Body of pancreas (tissue), 4 donors: ENCODE results near the gene TLR9. TPM values are rescaled to one million over a fixed set of nuclear protein-coding genes. Genes with fewer than 3 reads are reported as not detected.
A peak's percentile ranks its signal among the peaks of the same experiment; 100 is the strongest.

Experiments
- ATAC-seq: fragments of 150-250 bp; one replicate; pipeline ENCODE4 v1.9.1; 2016
- DNase-seq, 4 donors: peaks; one replicate each; pipeline ENCODE4 v3.0.0-alpha.2; 2019
- H3K27ac ChIP-seq, 4 donors: fragments of 200-600 bp; sonication (generic); 1 replicate in 3 of 4; 2 replicates in 1 of 4; pipeline versions ENCODE4 v1.5.1 to v1.6.1; 2016 to 2019; ENCODE audit warnings: mild to moderate bottlenecking in 1 of 4, mixed read lengths in 1 of 4, moderate library complexity in 1 of 4
- H3K27me3 ChIP-seq, 2 donors: fragments of 200-600 bp; sonication (generic); one replicate each; pipeline ENCODE4 v1.6.0; 2016; ENCODE audit warnings: mild to moderate bottlenecking in 1 of 2
- H3K36me3 ChIP-seq, 2 donors: fragments of 200-600 bp; sonication (generic); replicated peaks in 1 of 2; 2 replicates each; pipeline ENCODE4 v1.5.1; 2016; ENCODE audit warnings: low read depth in 2 of 2; ENCODE audit not compliant: insufficient read depth in 1 of 2
- H3K4me1 ChIP-seq: fragments of 200-600 bp; sonication (generic); one replicate; pipeline ENCODE4 v1.6.0; 2016
- H3K4me3 ChIP-seq, 2 donors: fragments of 200-600 bp; sonication (generic); 1 replicate in 1 of 2; 2 replicates in 1 of 2; pipeline ENCODE4 v1.5.1; 2016 to 2019
- H3K9me3 ChIP-seq, 3 donors: fragments of 200-600 bp; sonication (generic); 1 replicate in 2 of 3; 2 replicates in 1 of 3; pipeline ENCODE4 v1.5.1; 2016
- POLR2A ChIP-seq, 3 donors: fragments of 450-650 bp; IDR thresholded peaks; one replicate each; pipeline ENCODE4 v1.6.1; 2016; ENCODE audit warnings: antibody characterized with exemption in 3 of 3, mild to moderate bottlenecking in 2 of 3
- WGBS, 2 donors: methylation state at CpG; one replicate each; pipeline ENCODE4 v1.1.5; 2017; 5-methylcytosine and 5-hydroxymethylcytosine counted together
- intact Hi-C: fragments of 100-400 bp; cut with DNase I; formaldehyde crosslinking; loops from one replicate; pipeline ENCODE4 v1.15.1; 2023
- total RNA-seq, 2 donors: library from RNA; depleted of rRNA; stranded (reverse); fragments of >200 nt; gene quantifications; one replicate each; pipeline ENCODE4 v1.1.0, GENCODE V29; 2016
- TF ChIP-seq, protein P1 (sequence below), 7 experiments: fragments of 450-650 bp in 4 of 7; fragments of 200-600 bp in 3 of 7; sonication (generic) in 3 of 7; IDR thresholded peaks; one replicate each; pipeline ENCODE4 v1.5.1; 2016 to 2019; ENCODE audit warnings: antibody characterized with exemption in 7 of 7

Gene TLR9
- total RNA-seq, 2 donors from 2014 or later, result 0.26 TPM; not detected in 1

DNA sequence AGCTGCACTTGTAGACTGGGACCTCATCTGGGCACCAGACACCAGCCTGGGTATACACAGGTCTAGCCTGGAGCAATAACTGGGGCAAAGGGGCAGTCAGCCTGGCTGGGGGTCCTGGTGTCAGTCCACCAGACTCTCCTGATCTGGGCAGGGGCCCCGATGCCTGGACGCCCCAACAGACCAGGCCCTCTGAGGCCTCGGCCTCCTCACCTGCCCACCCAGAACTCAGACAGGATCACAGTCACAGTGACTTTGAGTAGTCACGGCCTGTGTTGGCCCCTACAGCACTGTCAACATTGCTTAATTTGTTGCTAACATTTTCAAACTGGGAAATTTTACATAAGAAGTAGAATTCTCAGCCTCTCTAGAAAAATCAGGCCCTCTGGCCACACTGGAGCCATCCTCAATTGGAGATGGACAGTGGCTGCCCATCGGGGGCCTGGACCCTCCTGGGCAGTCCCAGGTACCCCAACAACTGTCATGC, 7.7 kb upstream of the TLR9 start:
- intact Hi-C loops, result loop anchor here (5.0 kb wide), 1 partner anchor 114 kb away; no protein-coding TSS in a partner anchor

DNA sequence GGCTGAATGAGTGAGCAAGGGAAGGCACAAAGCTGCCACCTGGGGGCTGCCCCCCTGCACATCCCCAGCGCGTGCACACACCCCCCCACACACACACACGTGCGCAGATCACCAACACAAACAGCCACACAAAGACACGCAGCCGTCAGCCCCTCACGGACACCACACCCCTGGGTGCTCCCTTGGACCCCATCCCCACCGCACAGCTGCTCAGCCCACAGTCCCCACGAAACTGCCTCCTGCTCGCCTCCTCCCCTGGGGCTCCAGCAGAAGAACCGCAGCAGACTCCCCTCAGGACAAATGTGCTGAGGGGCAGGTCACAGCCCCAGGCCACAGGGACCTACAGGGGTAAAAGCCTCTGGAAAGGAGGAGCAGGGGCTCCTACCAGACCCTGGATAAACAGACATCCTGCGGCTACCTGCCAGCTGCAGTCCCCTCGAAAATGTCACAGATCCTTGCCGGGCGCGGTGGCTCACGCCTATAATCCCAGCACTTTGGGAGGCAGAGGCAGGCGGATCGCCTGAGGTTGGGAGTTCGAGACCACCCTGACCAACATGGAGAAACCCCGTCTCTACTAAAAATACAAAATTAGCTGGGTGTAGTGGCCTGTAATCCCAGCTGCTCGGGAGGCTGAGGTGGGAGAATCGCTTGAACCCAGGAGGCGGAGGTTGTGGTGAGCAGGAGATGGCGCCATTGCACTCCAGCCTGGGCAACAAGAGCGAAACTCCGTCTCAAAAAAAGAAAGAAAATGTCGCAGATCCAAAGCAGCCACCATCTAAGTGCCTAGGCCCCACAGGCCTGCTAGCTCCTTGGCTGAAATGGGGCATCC, 7.0 kb upstream of the TLR9 start:
- intact Hi-C loops, result loop anchor here (5.0 kb wide), 1 partner anchor 115 kb away; no protein-coding TSS in a partner anchor
- Histone ChIP-seq H3K4me1 (peaks cover 14% of the 10 kb centered on the region), H3K36me3 (peaks cover 0 to 7% of the 10 kb centered on the region in 2 donors), H3K27me3 (no peaks in the 10 kb centered on the region), H3K4me3 (no peak overlapping the region), H3K27ac (no peak overlapping the region), H3K9me3 (no peaks in the 10 kb centered on the region)
- WGBS, 2 donors, result 81 to 83% methylated on average over 12 to 28 of the region's 28 CpGs
- TF ChIP-seq, protein P1, sequence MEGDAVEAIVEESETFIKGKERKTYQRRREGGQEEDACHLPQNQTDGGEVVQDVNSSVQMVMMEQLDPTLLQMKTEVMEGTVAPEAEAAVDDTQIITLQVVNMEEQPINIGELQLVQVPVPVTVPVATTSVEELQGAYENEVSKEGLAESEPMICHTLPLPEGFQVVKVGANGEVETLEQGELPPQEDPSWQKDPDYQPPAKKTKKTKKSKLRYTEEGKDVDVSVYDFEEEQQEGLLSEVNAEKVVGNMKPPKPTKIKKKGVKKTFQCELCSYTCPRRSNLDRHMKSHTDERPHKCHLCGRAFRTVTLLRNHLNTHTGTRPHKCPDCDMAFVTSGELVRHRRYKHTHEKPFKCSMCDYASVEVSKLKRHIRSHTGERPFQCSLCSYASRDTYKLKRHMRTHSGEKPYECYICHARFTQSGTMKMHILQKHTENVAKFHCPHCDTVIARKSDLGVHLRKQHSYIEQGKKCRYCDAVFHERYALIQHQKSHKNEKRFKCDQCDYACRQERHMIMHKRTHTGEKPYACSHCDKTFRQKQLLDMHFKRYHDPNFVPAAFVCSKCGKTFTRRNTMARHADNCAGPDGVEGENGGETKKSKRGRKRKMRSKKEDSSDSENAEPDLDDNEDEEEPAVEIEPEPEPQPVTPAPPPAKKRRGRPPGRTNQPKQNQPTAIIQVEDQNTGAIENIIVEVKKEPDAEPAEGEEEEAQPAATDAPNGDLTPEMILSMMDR (IDR thresholded peaks at IDR 0.05), result peak in 1 of 7 experiments; percentile 6
- TF ChIP-seq POLR2A (IDR thresholded peaks at IDR 0.05), result no peak
- no peak for DNase-seq
- no peak for ATAC-seq

More for the DNA sequence above, 7.7 kb upstream of the TLR9 start:
- Histone ChIP-seq H3K4me3 (no peak overlapping the region), H3K27me3 (no peaks in the 10 kb centered on the region), H3K36me3 (peaks cover 0 to 7% of the 10 kb centered on the region in 2 donors), H3K4me1 (peaks cover 21% of the 10 kb centered on the region), H3K9me3 (no peaks in the 10 kb centered on the region), H3K27ac (no peak overlapping the region)
- DNase-seq (no peak), ATAC-seq (no peak)
- 60 to 76% methylated on average over 1 to 4 of the region's 5 CpGs for WGBS, 2 donors
- TF ChIP-seq, protein P1 (IDR thresholded peaks at IDR 0.05), result no peak
- no peak for TF ChIP-seq POLR2A (IDR thresholded peaks at IDR 0.05)

DNA sequence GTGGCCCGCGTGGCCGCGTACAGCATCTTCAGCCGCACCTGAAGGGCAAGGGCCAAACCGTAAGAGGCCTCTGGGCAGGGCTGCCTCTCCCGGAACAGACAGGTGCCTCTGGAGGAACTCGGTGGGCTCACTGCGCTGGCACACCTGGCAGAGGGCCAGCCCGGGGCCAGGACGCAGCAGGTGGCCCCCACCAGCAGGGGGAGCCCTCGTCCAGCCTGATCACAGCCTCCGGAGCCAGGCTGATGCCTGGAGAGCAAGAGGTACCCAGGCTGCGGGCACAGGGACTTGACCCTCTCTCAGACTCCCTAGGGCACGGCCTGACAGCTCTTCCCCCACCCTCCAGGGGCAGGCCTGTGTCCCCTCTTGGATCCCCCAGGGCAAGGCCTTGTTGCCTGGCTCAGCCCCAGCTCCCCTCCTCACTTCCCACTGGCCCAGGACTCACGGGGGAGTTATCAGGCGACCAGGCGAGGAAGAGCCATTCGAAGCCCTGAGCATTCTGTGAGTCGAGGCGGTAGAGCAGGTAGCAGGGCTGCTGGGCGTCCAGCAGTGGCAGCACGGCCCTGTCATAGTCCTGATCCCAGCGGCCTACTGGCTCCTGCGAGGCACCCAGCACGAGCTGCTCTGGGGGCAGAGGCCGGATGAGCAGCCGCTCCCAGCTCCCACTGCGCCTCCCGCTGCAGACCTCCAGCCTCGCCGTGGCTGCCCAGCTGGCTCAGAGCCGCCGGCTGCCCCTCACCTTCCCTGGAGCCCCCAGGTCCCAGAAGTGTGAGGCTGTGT, 6.2 kb upstream of the TLR9 start:
- no peak overlapping the region for H3K4me3 ChIP-seq
- H3K4me1 ChIP-seq, result peaks cover 6% of the 10 kb centered on the region
- H3K36me3 ChIP-seq, result peaks cover 0 to 7% of the 10 kb centered on the region in 2 donors
- no peak overlapping the region for H3K27ac ChIP-seq
- no peaks in the 10 kb centered on the region for H3K27me3 ChIP-seq
- TF ChIP-seq, protein P1 (IDR thresholded peaks at IDR 0.05), result peak; percentile 84 to 93 (median 89)
- TF ChIP-seq POLR2A (IDR thresholded peaks at IDR 0.05), result no peak
- intact Hi-C loops, result loop anchor here (5.0 kb wide), 1 partner anchor 116 kb away; no protein-coding TSS in a partner anchor
- ATAC-seq, result peak; percentile 74
- H3K9me3 ChIP-seq, result no peaks in the 10 kb centered on the region
- WGBS, 2 donors, result 54 to 74% methylated on average over 13 to 30 of the region's 34 CpGs
- DNase-seq, result peak; percentile 77 to 83 (median 82)

DNA sequence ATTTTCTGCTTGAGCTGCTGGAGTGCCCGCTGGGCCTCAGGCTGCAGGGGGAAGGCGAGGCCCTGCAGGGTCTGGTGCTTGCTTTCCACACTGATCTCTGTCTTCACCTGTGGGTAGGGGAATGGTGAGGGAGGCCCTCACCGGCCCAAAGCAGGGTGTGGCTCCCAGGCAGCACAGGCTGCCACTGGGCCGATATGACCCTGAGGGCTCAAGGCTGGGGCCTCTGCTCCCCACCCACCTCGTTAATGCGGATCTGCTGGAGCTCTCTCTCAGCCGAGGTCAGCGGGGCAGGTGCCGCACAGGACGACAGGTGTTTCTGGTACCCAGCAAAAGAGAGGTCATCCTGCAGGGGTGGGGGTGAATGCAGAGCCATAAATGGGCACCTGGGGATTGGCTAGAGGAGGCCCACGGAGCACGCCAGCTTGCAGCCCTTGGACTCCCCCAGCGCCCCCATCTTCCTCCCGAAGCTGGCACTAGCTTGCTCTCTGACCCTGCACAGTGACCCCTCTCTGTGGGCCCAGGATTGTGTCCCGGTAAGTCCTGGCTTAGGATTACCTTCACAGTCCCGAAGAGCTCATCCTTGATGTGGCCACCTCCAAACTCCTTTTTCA, 5.5 kb upstream of the TLR9 start:
- Histone ChIP-seq H3K4me1 (no peaks in the 10 kb centered on the region), H3K4me3 (no peak overlapping the region), H3K9me3 (no peaks in the 10 kb centered on the region), H3K36me3 (peaks cover 0 to 7% of the 10 kb centered on the region in 2 donors), H3K27ac (no peak overlapping the region), H3K27me3 (no peaks in the 10 kb centered on the region)
- ATAC-seq, result peak; percentile 5
- DNase-seq, result no peak
- no peak for TF ChIP-seq POLR2A (IDR thresholded peaks at IDR 0.05)
- TF ChIP-seq, protein P1 (IDR thresholded peaks at IDR 0.05), result no peak
- WGBS, 2 donors, result 84 to 86% methylated on average over 13 to 16 of the region's 16 CpGs
- intact Hi-C loops, result loop anchor here (5.0 kb wide), 1 partner anchor 116 kb away; no protein-coding TSS in a partner anchor
